HL-60 (cell line): Measurements from ENCODE around the gene DLX4.

Experiments
- DNase-seq, 2 experiments: peaks; one replicate each; pipeline ENCODE4 v3.0.0-alpha.2; 2010 to 2020; ENCODE audit warnings: low read depth in 1 of 2, low spot score in 1 of 2
- H3K27ac ChIP-seq: fragments of 250-450 bp; sonication (Bioruptor Pico); replicated peaks from 2 replicates; pipeline ENCODE4 v1.5.1; 2020; ENCODE audit warnings: mild to moderate bottlenecking, moderate library complexity
- H3K27me3 ChIP-seq: fragments of 250-450 bp; sonication (Bioruptor Pico); 2 replicates; pipeline ENCODE4 v1.5.1; 2021; ENCODE audit warnings: mild to moderate bottlenecking, moderate library complexity; ENCODE audit not compliant: insufficient read depth, poor library complexity, severe bottlenecking
- H3K4me3 ChIP-seq: replicated peaks from 2 replicates; pipeline ENCODE4 v1.5.1; 2011; ENCODE audit warnings: mild to moderate bottlenecking, control low read depth, low read length; ENCODE audit not compliant: insufficient read depth
- GABPA ChIP-seq: IDR thresholded peaks from 2 replicates; pipeline ENCODE4 v1.6.1; 2012; ENCODE audit warnings: low read depth
- POLR2AphosphoS5 ChIP-seq: IDR thresholded peaks from 2 replicates; pipeline ENCODE4 v1.6.1; 2012; ENCODE audit warnings: low read depth
- SPI1 ChIP-seq: IDR thresholded peaks from 2 replicates; pipeline ENCODE4 v1.6.1; 2012; ENCODE audit warnings: low read depth, mild to moderate bottlenecking, borderline replicate concordance
- TF ChIP-seq, protein P1 (sequence below): IDR thresholded peaks from 2 replicates; pipeline ENCODE4 v1.6.1; 2012; ENCODE audit warnings: low read depth; ENCODE audit not compliant: insufficient replicate concordance
- TF ChIP-seq, protein P2 (sequence below): IDR thresholded peaks from one replicate; pipeline ENCODE4 v1.5.1; 2011; ENCODE audit warnings: low read length, control low read depth, inconsistent platforms; ENCODE audit not compliant: insufficient read depth

DLX4 gene

GRCh38 chr17:49976163-49976827 is 7.3 kb downstream of the DLX4 start:
- Histone ChIP-seq H3K27ac (no peak overlapping the region), H3K4me3 (no peak overlapping the region), H3K27me3 (peaks cover 44% of the 10 kb centered on the region)
- TF ChIP-seq POLR2AphosphoS5: no peak
- TF ChIP-seq SPI1: no peak
- TF ChIP-seq GABPA: no peak
- TF ChIP-seq, protein P1, sequence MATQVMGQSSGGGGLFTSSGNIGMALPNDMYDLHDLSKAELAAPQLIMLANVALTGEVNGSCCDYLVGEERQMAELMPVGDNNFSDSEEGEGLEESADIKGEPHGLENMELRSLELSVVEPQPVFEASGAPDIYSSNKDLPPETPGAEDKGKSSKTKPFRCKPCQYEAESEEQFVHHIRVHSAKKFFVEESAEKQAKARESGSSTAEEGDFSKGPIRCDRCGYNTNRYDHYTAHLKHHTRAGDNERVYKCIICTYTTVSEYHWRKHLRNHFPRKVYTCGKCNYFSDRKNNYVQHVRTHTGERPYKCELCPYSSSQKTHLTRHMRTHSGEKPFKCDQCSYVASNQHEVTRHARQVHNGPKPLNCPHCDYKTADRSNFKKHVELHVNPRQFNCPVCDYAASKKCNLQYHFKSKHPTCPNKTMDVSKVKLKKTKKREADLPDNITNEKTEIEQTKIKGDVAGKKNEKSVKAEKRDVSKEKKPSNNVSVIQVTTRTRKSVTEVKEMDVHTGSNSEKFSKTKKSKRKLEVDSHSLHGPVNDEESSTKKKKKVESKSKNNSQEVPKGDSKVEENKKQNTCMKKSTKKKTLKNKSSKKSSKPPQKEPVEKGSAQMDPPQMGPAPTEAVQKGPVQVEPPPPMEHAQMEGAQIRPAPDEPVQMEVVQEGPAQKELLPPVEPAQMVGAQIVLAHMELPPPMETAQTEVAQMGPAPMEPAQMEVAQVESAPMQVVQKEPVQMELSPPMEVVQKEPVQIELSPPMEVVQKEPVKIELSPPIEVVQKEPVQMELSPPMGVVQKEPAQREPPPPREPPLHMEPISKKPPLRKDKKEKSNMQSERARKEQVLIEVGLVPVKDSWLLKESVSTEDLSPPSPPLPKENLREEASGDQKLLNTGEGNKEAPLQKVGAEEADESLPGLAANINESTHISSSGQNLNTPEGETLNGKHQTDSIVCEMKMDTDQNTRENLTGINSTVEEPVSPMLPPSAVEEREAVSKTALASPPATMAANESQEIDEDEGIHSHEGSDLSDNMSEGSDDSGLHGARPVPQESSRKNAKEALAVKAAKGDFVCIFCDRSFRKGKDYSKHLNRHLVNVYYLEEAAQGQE: no peak
- TF ChIP-seq, protein P2, sequence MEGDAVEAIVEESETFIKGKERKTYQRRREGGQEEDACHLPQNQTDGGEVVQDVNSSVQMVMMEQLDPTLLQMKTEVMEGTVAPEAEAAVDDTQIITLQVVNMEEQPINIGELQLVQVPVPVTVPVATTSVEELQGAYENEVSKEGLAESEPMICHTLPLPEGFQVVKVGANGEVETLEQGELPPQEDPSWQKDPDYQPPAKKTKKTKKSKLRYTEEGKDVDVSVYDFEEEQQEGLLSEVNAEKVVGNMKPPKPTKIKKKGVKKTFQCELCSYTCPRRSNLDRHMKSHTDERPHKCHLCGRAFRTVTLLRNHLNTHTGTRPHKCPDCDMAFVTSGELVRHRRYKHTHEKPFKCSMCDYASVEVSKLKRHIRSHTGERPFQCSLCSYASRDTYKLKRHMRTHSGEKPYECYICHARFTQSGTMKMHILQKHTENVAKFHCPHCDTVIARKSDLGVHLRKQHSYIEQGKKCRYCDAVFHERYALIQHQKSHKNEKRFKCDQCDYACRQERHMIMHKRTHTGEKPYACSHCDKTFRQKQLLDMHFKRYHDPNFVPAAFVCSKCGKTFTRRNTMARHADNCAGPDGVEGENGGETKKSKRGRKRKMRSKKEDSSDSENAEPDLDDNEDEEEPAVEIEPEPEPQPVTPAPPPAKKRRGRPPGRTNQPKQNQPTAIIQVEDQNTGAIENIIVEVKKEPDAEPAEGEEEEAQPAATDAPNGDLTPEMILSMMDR: no peak
- no peak for DNase-seq

DNA sequence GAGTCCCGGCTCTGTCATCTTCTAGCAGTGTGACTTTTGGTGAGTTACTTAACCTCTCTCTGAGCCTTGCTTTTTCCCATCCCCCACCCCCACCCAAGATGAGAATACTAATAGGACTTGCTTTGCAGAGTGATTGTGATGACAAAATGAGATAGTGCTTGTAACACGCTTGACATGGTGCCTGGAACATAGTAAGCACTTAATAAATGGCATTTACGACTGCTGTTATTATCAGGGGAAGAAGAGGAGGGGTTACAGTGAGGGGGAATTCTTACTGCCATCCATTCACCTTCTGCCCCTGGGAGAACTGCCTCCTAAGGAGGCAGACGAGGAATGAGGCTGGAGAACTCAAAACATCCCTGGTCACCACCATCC is 7.8 kb downstream of the DLX4 start:
- DNase-seq: no peak
- no peak for TF ChIP-seq GABPA
- TF ChIP-seq, protein P2: no peak
- no peak for TF ChIP-seq POLR2AphosphoS5
- TF ChIP-seq, protein P1: no peak
- TF ChIP-seq SPI1: no peak
- H3K27me3 ChIP-seq: peaks cover 38% of the 10 kb centered on the region
- no peak overlapping the region for H3K27ac ChIP-seq
- no peak overlapping the region for H3K4me3 ChIP-seq

GRCh38 chr17:49977463-49978389 is 8.7 kb downstream of the DLX4 start:
- TF ChIP-seq SPI1: no peak
- no peak for TF ChIP-seq GABPA
- TF ChIP-seq, protein P2: no peak
- TF ChIP-seq, protein P1: no peak
- no peak for TF ChIP-seq POLR2AphosphoS5
- Histone ChIP-seq H3K27me3 (peaks cover 29% of the 10 kb centered on the region), H3K4me3 (no peak overlapping the region), H3K27ac (no peak overlapping the region)
- DNase-seq: no peak
